HEK293 (cell line): ENCODE data around the gene PUDP.

Experiments
- CTCF ChIA-PET: fragments of 350-600 bp; formaldehyde crosslinking; extraction: SDS; loops from one replicate; lab custom pipeline; 2021; ENCODE audit warnings: antibody characterized with exemption; lab: Yijun Ruan, JAX
- POLR2A ChIA-PET: fragments of 300-600 bp; formaldehyde crosslinking; extraction: SDS; loops from one replicate; lab custom pipeline; 2020; ENCODE audit warnings: antibody characterized with exemption, inconsistent platforms; lab: Yijun Ruan, JAX
- H3K27ac ChIP-seq: fragments of 200-500 bp; sonication (Bioruptor generic); 2 replicates; pipeline ENCODE4 v1.5.1; 2014; ENCODE audit warnings: low read depth, low read length, control low read depth, inconsistent platforms; ENCODE audit errors: extremely low read depth
- H3K36me3 ChIP-seq, 2 experiments: fragments of 200-500 bp in 1 of 2; sonication (Bioruptor generic) in 1 of 2; 1 replicate in 1 of 2; 2 replicates in 1 of 2; pipeline ENCODE4 v1.5.1; 2014 to 2017; ENCODE audit warnings: inconsistent platforms in 2 of 2, low read length in 2 of 2; ENCODE audit not compliant: control insufficient read depth in 2 of 2, insufficient read depth in 1 of 2
- H3K4me1 ChIP-seq: fragments of 200-500 bp; sonication (Bioruptor generic); 2 replicates; pipeline ENCODE4 v1.5.1; 2014; ENCODE audit warnings: mild to moderate bottlenecking, low read length, inconsistent platforms; ENCODE audit not compliant: control insufficient read depth, insufficient read depth
- H3K4me3 ChIP-seq: 2 replicates; pipeline ENCODE4 v1.5.1; 2011; ENCODE audit warnings: low read depth, mild to moderate bottlenecking, control low read depth, low read length, moderate library complexity
- H3K9me3 ChIP-seq: fragments of 200-500 bp; sonication (Bioruptor generic); 2 replicates; pipeline ENCODE4 v1.5.1; 2014; ENCODE audit warnings: low read depth, low read length, inconsistent platforms; ENCODE audit not compliant: control insufficient read depth, insufficient read depth
- HOXD13 ChIP-seq: sonication (generic); formaldehyde crosslinking; IDR thresholded peaks from 2 replicates; pipeline ENCODE4 v1.8.0; 2022; ENCODE audit warnings: missing genetic modification reagents, borderline replicate concordance
- KLF7 ChIP-seq: fragments of 450-650 bp; formaldehyde crosslinking; IDR thresholded peaks from 2 replicates; pipeline ENCODE4 v1.5.1; 2016; ENCODE audit warnings: missing biosample characterization, missing genetic modification characterization, borderline replicate concordance
- KLF8 ChIP-seq: fragments of 450-650 bp; formaldehyde crosslinking; IDR thresholded peaks from 2 replicates; pipeline ENCODE4 v1.5.1; 2016; ENCODE audit warnings: missing biosample characterization, missing genetic modification characterization
- MYNN ChIP-seq: fragments of 450-650 bp; formaldehyde crosslinking; IDR thresholded peaks from 2 replicates; pipeline ENCODE4 v1.5.1; 2016; ENCODE audit warnings: missing biosample characterization, missing genetic modification characterization, borderline replicate concordance
- MZF1 ChIP-seq: fragments of 450-650 bp; formaldehyde crosslinking; IDR thresholded peaks from 2 replicates; pipeline ENCODE4 v1.5.1; 2017; ENCODE audit warnings: missing biosample characterization, missing genetic modification characterization, borderline replicate concordance
- PRDM1 ChIP-seq: fragments of 450-650 bp; formaldehyde crosslinking; IDR thresholded peaks from 2 replicates; pipeline ENCODE4; 2016; ENCODE audit warnings: missing biosample characterization, missing genetic modification characterization
- RBAK ChIP-seq: fragments of 450-650 bp; formaldehyde crosslinking; IDR thresholded peaks from 2 replicates; pipeline ENCODE4 v1.5.1; 2016; ENCODE audit warnings: missing biosample characterization, missing genetic modification characterization
- REPIN1 ChIP-seq: fragments of 450-650 bp; formaldehyde crosslinking; IDR thresholded peaks from 2 replicates; pipeline ENCODE4 v1.5.1; 2017; ENCODE audit warnings: missing biosample characterization, missing genetic modification characterization, low read depth
- ZFHX2 ChIP-seq: fragments of 450-650 bp; formaldehyde crosslinking; conservative IDR thresholded peaks from 2 replicates; pipeline ENCODE4 v1.5.1; 2016; ENCODE audit warnings: missing biosample characterization, missing genetic modification characterization
- ZNF335 ChIP-seq: fragments of 450-650 bp; formaldehyde crosslinking; conservative IDR thresholded peaks from 2 replicates; pipeline ENCODE4 v1.5.1; 2016; ENCODE audit warnings: missing biosample characterization, missing genetic modification characterization
- ZNF548 ChIP-seq: fragments of 450-650 bp; formaldehyde crosslinking; IDR thresholded peaks from 2 replicates; pipeline ENCODE4 v1.5.1; 2016; ENCODE audit warnings: missing biosample characterization, missing genetic modification characterization
- ZNF660 ChIP-seq: fragments of 450-650 bp; IDR thresholded peaks from 2 replicates; pipeline ENCODE4 v1.5.1; 2018; ENCODE audit warnings: missing biosample characterization, mild to moderate bottlenecking, missing genetic modification characterization
- ZNF707 ChIP-seq: fragments of 450-650 bp; formaldehyde crosslinking; IDR thresholded peaks from 2 replicates; pipeline ENCODE4 v1.5.1; 2016; ENCODE audit warnings: missing biosample characterization, missing genetic modification characterization
- ZNF776 ChIP-seq: fragments of 450-650 bp; formaldehyde crosslinking; IDR thresholded peaks from 2 replicates; pipeline ENCODE4 v1.5.0; 2017; ENCODE audit warnings: missing biosample characterization, missing genetic modification characterization, borderline replicate concordance
- ZNF785 ChIP-seq: fragments of 450-650 bp; formaldehyde crosslinking; IDR thresholded peaks from 2 replicates; pipeline ENCODE4 v1.5.1; 2016; ENCODE audit warnings: missing biosample characterization, missing genetic modification characterization
- TF ChIP-seq, protein P1 (sequence below): fragments of 450-650 bp; formaldehyde crosslinking; IDR thresholded peaks from 2 replicates; pipeline ENCODE4 v1.5.1; 2017; ENCODE audit warnings: missing biosample characterization, mild to moderate bottlenecking, missing genetic modification characterization, moderate library complexity
- TF ChIP-seq, protein P2 (sequence below): fragments of 450-650 bp; formaldehyde crosslinking; IDR thresholded peaks from 2 replicates; pipeline ENCODE4 v1.5.1; 2016; ENCODE audit warnings: missing biosample characterization, missing genetic modification characterization
- TF ChIP-seq, protein P3 (sequence below): fragments of 450-650 bp; formaldehyde crosslinking; IDR thresholded peaks from 2 replicates; pipeline ENCODE4 v1.5.1; 2016; ENCODE audit warnings: missing biosample characterization, missing genetic modification characterization, borderline replicate concordance
- TF ChIP-seq, protein P4 (sequence below): fragments of 450-650 bp; formaldehyde crosslinking; IDR thresholded peaks from 2 replicates; pipeline ENCODE4 v1.5.1; 2016; ENCODE audit warnings: missing biosample characterization, missing genetic modification characterization
- TF ChIP-seq, protein P5 (sequence below): fragments of 450-650 bp; formaldehyde crosslinking; IDR thresholded peaks from 2 replicates; pipeline ENCODE4 v1.5.1; 2016; ENCODE audit warnings: missing biosample characterization, missing genetic modification characterization
- TF ChIP-seq, protein P6 (sequence below): fragments of 450-650 bp; formaldehyde crosslinking; IDR thresholded peaks from 2 replicates; pipeline ENCODE4 v1.5.1; 2016; ENCODE audit warnings: missing biosample characterization, missing genetic modification characterization
- TF ChIP-seq, protein P7 (sequence below): fragments of 450-650 bp; formaldehyde crosslinking; IDR thresholded peaks from 2 replicates; pipeline ENCODE4; 2016; ENCODE audit warnings: missing biosample characterization, missing genetic modification characterization

Gene PUDP

DNA sequence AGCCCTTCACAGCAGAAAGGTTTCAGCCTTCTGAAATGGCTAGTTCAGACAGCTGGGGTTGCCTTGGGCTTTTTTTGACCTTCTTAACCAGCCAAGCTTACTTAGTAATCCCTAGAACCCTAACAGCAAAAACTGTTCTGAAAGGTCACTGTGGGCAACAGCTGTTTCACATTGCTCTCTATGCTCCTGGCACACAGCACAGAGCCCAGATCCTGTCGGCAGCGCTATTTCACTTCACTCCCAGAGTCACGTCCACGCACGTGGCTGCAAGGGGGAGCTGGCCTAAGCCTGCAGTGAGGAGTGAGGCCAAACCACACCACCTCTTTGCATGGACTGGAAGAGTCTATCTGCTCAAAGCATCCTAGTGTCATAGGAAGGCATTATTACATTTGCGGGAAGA lies 32.4 kb downstream of the PUDP start (continued):
- TF ChIP-seq, protein P1, sequence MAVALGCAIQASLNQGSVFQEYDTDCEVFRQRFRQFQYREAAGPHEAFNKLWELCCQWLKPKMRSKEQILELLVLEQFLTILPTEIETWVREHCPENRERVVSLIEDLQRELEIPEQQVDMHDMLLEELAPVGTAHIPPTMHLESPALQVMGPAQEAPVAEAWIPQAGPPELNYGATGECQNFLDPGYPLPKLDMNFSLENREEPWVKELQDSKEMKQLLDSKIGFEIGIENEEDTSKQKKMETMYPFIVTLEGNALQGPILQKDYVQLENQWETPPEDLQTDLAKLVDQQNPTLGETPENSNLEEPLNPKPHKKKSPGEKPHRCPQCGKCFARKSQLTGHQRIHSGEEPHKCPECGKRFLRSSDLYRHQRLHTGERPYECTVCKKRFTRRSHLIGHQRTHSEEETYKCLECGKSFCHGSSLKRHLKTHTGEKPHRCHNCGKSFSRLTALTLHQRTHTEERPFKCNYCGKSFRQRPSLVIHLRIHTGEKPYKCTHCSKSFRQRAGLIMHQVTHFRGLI = no peak
- TF ChIP-seq ZNF335 (tag by site-specific recombination) = no peak
- TF ChIP-seq, protein P2, sequence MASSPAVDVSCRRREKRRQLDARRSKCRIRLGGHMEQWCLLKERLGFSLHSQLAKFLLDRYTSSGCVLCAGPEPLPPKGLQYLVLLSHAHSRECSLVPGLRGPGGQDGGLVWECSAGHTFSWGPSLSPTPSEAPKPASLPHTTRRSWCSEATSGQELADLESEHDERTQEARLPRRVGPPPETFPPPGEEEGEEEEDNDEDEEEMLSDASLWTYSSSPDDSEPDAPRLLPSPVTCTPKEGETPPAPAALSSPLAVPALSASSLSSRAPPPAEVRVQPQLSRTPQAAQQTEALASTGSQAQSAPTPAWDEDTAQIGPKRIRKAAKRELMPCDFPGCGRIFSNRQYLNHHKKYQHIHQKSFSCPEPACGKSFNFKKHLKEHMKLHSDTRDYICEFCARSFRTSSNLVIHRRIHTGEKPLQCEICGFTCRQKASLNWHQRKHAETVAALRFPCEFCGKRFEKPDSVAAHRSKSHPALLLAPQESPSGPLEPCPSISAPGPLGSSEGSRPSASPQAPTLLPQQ (tag by site-specific recombination) = no peak
- TF ChIP-seq HOXD13 (CRISPR knock-in tag) = no peak
- TF ChIP-seq, protein P3, sequence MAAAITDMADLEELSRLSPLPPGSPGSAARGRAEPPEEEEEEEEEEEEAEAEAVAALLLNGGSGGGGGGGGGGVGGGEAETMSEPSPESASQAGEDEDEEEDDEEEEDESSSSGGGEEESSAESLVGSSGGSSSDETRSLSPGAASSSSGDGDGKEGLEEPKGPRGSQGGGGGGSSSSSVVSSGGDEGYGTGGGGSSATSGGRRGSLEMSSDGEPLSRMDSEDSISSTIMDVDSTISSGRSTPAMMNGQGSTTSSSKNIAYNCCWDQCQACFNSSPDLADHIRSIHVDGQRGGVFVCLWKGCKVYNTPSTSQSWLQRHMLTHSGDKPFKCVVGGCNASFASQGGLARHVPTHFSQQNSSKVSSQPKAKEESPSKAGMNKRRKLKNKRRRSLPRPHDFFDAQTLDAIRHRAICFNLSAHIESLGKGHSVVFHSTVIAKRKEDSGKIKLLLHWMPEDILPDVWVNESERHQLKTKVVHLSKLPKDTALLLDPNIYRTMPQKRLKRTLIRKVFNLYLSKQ = no peak
- TF ChIP-seq PRDM1 = no peak

DNA sequence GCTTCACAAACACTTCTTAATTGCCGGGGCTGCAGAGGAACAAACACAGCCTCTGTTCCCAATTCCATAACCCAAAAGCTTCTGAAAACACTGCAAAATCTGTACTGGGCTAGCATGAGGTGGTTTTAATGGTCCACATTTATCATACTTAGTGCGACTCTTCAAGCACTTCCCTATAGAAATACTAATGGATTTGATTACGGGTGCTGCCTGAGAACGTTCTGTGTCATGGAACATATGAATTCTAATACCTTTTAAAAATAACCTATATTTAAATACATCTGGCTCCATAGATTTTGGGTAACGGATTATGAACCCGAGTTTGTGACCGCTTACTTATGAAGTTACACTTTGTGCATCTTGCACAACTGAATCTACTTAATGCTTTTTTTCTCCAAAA lies 35.9 kb downstream of the PUDP start:
- TF ChIP-seq ZNF548 (tag by site-specific recombination) = no peak
- TF ChIP-seq MZF1 (tag by site-specific recombination) = no peak
- no peak for TF ChIP-seq KLF8 (tag by site-specific recombination)
- TF ChIP-seq, protein P4, sequence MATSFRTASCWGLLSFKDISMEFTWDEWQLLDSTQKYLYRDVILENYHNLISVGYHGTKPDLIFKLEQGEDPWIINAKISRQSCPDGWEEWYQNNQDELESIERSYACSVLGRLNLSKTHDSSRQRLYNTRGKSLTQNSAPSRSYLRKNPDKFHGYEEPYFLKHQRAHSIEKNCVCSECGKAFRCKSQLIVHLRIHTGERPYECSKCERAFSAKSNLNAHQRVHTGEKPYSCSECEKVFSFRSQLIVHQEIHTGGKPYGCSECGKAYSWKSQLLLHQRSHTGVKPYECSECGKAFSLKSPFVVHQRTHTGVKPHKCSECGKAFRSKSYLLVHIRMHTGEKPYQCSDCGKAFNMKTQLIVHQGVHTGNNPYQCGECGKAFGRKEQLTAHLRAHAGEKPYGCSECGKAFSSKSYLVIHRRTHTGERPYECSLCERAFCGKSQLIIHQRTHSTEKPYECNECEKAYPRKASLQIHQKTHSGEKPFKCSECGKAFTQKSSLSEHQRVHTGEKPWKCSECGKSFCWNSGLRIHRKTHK (tag by site-specific recombination) = no peak
- no peak for TF ChIP-seq ZFHX2 (tag by site-specific recombination)
- TF ChIP-seq ZNF785 = no peak
- TF ChIP-seq ZNF660 (tag by site-specific recombination) = no peak
- no peak for TF ChIP-seq REPIN1
- no peak for TF ChIP-seq ZNF707
- TF ChIP-seq, protein P5, sequence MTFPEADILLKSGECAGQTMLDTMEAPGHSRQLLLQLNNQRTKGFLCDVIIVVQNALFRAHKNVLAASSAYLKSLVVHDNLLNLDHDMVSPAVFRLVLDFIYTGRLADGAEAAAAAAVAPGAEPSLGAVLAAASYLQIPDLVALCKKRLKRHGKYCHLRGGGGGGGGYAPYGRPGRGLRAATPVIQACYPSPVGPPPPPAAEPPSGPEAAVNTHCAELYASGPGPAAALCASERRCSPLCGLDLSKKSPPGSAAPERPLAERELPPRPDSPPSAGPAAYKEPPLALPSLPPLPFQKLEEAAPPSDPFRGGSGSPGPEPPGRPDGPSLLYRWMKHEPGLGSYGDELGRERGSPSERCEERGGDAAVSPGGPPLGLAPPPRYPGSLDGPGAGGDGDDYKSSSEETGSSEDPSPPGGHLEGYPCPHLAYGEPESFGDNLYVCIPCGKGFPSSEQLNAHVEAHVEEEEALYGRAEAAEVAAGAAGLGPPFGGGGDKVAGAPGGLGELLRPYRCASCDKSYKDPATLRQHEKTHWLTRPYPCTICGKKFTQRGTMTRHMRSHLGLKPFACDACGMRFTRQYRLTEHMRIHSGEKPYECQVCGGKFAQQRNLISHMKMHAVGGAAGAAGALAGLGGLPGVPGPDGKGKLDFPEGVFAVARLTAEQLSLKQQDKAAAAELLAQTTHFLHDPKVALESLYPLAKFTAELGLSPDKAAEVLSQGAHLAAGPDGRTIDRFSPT = no peak
- TF ChIP-seq, protein P6, sequence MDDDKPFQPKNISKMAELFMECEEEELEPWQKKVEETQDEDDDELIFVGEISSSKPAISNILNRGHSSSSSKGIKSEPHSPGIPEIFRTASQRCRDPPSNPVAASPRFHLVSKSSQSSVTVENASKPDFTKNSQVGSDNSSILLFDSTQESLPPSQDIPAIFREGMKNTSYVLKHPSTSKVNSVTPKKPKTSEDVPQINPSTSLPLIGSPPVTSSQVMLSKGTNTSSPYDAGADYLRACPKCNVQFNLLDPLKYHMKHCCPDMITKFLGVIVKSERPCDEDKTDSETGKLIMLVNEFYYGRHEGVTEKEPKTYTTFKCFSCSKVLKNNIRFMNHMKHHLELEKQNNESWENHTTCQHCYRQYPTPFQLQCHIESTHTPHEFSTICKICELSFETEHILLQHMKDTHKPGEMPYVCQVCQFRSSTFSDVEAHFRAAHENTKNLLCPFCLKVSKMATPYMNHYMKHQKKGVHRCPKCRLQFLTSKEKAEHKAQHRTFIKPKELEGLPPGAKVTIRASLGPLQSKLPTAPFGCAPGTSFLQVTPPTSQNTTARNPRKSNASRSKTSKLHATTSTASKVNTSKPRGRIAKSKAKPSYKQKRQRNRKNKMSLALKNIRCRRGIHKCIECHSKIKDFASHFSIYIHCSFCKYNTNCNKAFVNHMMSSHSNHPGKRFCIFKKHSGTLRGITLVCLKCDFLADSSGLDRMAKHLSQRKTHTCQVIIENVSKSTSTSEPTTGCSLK (tag by site-specific recombination) = no peak
- TF ChIP-seq ZNF776 (tag by site-specific recombination) = no peak
- TF ChIP-seq KLF7 (tag by site-specific recombination) = no peak
- TF ChIP-seq, protein P7, sequence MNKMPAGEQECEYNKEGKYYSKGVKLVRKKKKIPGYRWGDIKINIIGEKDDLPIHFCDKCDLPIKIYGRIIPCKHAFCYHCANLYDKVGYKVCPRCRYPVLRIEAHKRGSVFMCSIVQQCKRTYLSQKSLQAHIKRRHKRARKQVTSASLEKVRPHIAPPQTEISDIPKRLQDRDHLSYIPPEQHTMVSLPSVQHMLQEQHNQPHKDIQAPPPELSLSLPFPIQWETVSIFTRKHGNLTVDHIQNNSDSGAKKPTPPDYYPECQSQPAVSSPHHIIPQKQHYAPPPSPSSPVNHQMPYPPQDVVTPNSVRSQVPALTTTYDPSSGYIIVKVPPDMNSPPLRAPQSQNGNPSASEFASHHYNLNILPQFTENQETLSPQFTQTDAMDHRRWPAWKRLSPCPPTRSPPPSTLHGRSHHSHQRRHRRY = no peak
- TF ChIP-seq MYNN = no peak
- no peak for TF ChIP-seq RBAK (tag by site-specific recombination)
- TF ChIP-seq, all 188 proteins: peak for 0
- ChIA-PET POLR2A (no interaction called here), CTCF (no interaction called here)
- no peak overlapping the region for H3K4me3 ChIP-seq
- H3K9me3 ChIP-seq = no peaks in the 10 kb centered on the region
- no peak overlapping the region for H3K27ac ChIP-seq
- H3K4me1 ChIP-seq = no peaks in the 10 kb centered on the region
- no peaks in the 10 kb centered on the region for H3K36me3 ChIP-seq
